Thoracic aorta (tissue), 2 donors: ENCODE measurements around the gene RTN4R. TPM values are rescaled to one million over a fixed set of nuclear protein-coding genes. Genes with fewer than 3 reads are reported as not detected.

Source experiments
- ATAC-seq: fragments of 150-250 bp; one replicate; pipeline ENCODE4 v1.8.0; 2017; ENCODE audit warnings: low read depth; ENCODE audit not compliant: insufficient number of reproducible peaks, low FRiP score
- DNase-seq: peaks from one replicate; pipeline ENCODE4 v3.0.0-alpha.2; 2020; ENCODE audit warnings: low spot score
- H3K27ac ChIP-seq, 2 donors: fragments of 200-600 bp; sonication (generic); 1 replicate in 1 of 2; 2 replicates in 1 of 2; pipeline ENCODE4 v1.5.1; 2016; ENCODE audit warnings: mild to moderate bottlenecking in 2 of 2, moderate library complexity in 2 of 2
- H3K27me3 ChIP-seq: fragments of 200-600 bp; sonication (generic); replicated peaks from 2 replicates; pipeline ENCODE4 v1.6.0; 2016; ENCODE audit warnings: mild to moderate bottlenecking; ENCODE audit not compliant: insufficient read depth
- H3K36me3 ChIP-seq: fragments of 200-600 bp; sonication (generic); one replicate; pipeline ENCODE4 v1.5.1; 2016
- H3K4me1 ChIP-seq, 2 donors: fragments of 200-600 bp; sonication (generic); 1 replicate in 1 of 2; 2 replicates in 1 of 2; pipeline versions ENCODE4 v1.5.1 to v1.6.0; 2016; ENCODE audit warnings: low read depth in 2 of 2, mild to moderate bottlenecking in 1 of 2; ENCODE audit not compliant: control insufficient read depth in 1 of 2
- H3K4me3 ChIP-seq: fragments of 200-600 bp; sonication (generic); 2 replicates; pipeline ENCODE4 v1.5.1; 2016; ENCODE audit warnings: mild to moderate bottlenecking
- H3K9me3 ChIP-seq: fragments of 200-600 bp; sonication (generic); 2 replicates; pipeline ENCODE4 v1.5.1; 2016
- CTCF ChIP-seq: fragments of 200-600 bp; sonication (generic); IDR thresholded peaks from one replicate; pipeline ENCODE4 v1.5.1; 2019; ENCODE audit warnings: antibody characterized with exemption
- total RNA-seq, 2 donors: library from RNA; depleted of rRNA; stranded (reverse); fragments of >200 nt; gene quantifications; one replicate each; pipeline versions ENCODE4 v1.1.0 to v1.2.3, GENCODE V29; 2016

The RTN4R gene
- total RNA-seq, 2 donors from 2014 or later, result 7.4 TPM; not detected in 1

- ATAC-seq (no peak), DNase-seq (no peak)
- Histone ChIP-seq H3K36me3 (no peaks in the 10 kb centered on the region), H3K27ac (no peak overlapping the region), H3K27me3 (no peaks in the 10 kb centered on the region), H3K4me3 (peak overlapping the region; percentile 24), H3K9me3 (no peaks in the 10 kb centered on the region), H3K4me1 (peaks cover 0 to 31% of the 10 kb centered on the region in 2 donors)
- no peak for TF ChIP-seq CTCF
Measured at GRCh38 chr22:20243176-20243536, 25.0 kb downstream of the RTN4R start.

GRCh38 chr22:20242393-20243175 is 25.5 kb downstream of the RTN4R start:
- no peak for ATAC-seq
- no peak for TF ChIP-seq CTCF
- no peak overlapping the region for H3K4me3 ChIP-seq
- peaks cover 0 to 31% of the 10 kb centered on the region in 2 donors for H3K4me1 ChIP-seq
- H3K36me3 ChIP-seq, result no peaks in the 10 kb centered on the region
- H3K27ac ChIP-seq, result no peak overlapping the region
- no peaks in the 10 kb centered on the region for H3K9me3 ChIP-seq
- no peak for DNase-seq
- H3K27me3 ChIP-seq, result no peaks in the 10 kb centered on the region

- H3K4me3 ChIP-seq, result no peak overlapping the region
- H3K27me3 ChIP-seq, result no peaks in the 10 kb centered on the region
- no peak for ATAC-seq
- H3K4me1 ChIP-seq, result peaks cover 0 to 31% of the 10 kb centered on the region in 2 donors
- H3K36me3 ChIP-seq, result no peaks in the 10 kb centered on the region
- H3K9me3 ChIP-seq, result no peaks in the 10 kb centered on the region
- TF ChIP-seq CTCF, result no peak
- no peak overlapping the region for H3K27ac ChIP-seq
- DNase-seq, result no peak
Measured at GRCh38 chr22:20241579-20242392, 26.3 kb downstream of the RTN4R start.

GRCh38 chr22:20240900-20241299 is 27.2 kb downstream of the RTN4R start:
- no peak for TF ChIP-seq CTCF
- no peaks in the 10 kb centered on the region for H3K9me3 ChIP-seq
- ATAC-seq (no peak), DNase-seq (no peak)
- H3K36me3 ChIP-seq, result no peaks in the 10 kb centered on the region
- H3K27me3 ChIP-seq, result no peaks in the 10 kb centered on the region
- peaks cover 0 to 31% of the 10 kb centered on the region in 2 donors for H3K4me1 ChIP-seq
- no peak overlapping the region for H3K4me3 ChIP-seq
- no peak overlapping the region for H3K27ac ChIP-seq

GRCh38 chr22:20240447-20240764 is 27.7 kb downstream of the RTN4R start:
- Histone ChIP-seq H3K27ac (no peak overlapping the region), H3K4me3 (no peak overlapping the region)

More at GRCh38 chr22:20240447-20240764, 27.7 kb downstream of the RTN4R start:
- no peak for TF ChIP-seq CTCF
- no peak for DNase-seq
- Histone ChIP-seq H3K36me3 (no peaks in the 10 kb centered on the region), H3K4me1 (peaks cover 0 to 31% of the 10 kb centered on the region in 2 donors), H3K27me3 (no peaks in the 10 kb centered on the region), H3K9me3 (no peaks in the 10 kb centered on the region)
- ATAC-seq, result no peak
